Activated gamma-delta T cell treated with anti-CD3 and anti-CD28 coated beads, Interleukin-2, amount 50 U/mL, for 16 hours (primary cell): Measurements from ENCODE around the gene KANSL2.
A peak's percentile ranks its signal among the peaks of the same experiment; 100 is the strongest.
"Not testable (repeated sequence)": the region's sequence is repeated elsewhere in the genome, so short reads cannot be mapped to it uniquely, and the experiment has no call there.

Source experiments
- DNase-seq: peaks from one replicate; pipeline ENCODE4 v3.0.0-alpha.2; 2020; ENCODE audit warnings: low read depth

KANSL2 gene, protein sequence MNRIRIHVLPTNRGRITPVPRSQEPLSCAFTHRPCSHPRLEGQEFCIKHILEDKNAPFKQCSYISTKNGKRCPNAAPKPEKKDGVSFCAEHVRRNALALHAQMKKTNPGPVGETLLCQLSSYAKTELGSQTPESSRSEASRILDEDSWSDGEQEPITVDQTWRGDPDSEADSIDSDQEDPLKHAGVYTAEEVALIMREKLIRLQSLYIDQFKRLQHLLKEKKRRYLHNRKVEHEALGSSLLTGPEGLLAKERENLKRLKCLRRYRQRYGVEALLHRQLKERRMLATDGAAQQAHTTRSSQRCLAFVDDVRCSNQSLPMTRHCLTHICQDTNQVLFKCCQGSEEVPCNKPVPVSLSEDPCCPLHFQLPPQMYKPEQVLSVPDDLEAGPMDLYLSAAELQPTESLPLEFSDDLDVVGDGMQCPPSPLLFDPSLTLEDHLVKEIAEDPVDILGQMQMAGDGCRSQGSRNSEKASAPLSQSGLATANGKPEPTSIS

DNA sequence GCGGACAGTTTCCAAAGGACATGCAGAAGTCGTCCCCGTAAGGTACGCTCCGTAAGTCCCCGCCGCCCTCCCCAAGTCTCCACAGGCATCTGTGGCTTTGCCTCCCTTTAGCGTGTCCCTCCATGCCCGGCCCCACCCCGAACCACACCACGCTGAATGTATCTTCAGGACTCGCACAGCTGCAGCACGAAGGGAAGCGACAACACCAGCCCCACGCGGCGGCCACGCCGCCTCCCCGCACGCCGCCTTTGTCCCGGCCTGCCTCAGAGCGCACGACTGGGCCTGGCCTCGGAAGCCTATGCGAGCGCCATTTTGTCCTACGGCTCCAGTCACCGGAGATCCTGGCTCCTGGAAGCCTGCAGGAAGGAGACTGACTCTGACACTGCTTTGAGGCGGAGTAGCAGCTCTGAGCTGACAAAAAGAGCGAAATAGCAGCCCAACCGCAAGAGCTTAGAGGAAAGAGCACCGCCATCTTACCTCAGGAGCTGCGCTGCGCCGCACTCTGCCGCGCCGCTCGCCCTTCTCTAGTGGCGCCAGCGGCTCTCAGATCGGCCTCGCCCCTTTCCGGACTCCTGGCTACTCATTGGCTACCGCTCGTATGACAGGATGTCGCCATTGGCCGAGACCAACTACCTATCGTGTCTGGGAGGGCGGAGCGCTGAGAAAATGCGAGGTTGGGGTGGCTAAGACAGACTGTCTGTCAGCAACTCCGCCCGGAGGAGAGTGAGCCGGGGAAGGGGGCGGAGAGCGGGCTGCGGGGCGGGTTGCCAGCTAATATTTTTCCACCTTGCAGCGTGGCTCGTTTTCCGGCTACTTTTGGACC, at the start of gene KANSL2:
Gene KANSL2, minus strand, starts transcription at position 529 of the 823 bp plus-strand sequence. CDS start 606 bp downstream, outside the sequence.
- DNase-seq, result peak; percentile 95

DNA sequence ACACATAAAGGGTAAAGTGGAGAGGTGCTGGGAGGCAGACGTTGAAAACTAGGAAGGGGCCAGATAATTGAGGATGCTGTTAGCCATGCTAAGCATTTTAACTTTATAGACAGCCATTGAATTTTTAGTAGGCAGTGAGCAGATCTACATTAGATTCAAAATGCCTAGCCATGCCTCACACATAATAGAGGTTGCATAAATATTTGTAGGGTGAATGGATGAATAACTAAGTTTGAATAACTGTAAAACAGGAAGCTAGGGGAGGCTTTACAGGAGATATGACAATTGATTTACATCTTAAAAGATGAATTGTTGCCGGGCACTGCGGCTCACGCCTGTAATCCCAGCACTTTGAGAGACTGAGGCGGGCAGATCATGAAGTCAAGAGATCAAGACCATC, 46.8 kb upstream of the KANSL2 start:
- no peak for DNase-seq

DNA sequence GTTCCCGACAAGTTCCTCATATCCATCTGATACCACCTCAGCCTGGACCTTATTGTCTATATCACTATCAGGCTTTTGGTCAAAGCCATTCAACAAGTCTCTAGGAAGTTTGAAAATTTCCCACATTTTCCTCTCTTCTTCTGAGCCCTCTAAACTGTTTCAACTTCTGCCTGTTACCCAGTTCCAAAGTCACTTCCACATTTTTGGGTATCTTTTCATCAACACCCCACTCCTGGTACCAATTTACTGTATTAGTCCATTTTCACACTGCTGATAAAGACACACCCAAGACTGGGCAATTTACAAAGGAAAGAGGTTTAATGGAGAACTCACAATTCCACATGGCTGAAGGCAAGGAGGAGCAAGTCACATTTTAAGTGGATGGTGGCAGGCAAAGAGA, 38.7 kb upstream of the KANSL2 start:
- DNase-seq, result not testable (repeated sequence)

DNA sequence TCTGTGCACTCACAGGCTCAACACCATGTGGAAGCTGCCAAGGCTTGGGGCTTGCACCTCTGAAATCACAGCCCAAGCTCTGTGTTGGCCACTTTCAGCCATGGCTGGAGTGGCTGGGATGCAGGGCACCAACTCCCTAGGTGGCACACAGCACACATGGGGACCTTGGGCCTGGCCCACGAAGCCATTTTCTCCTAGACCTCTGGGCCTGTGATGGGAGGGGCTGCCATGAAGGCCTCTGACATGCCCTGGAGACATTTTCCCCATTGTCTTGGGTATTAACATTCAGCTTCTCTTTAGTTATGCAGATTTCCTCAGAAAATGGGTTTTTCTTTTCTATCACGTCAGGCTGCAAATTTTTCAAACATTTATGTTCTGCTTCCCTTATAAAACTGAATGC, 38.1 kb upstream of the KANSL2 start:
- not testable (repeated sequence) for DNase-seq

DNA sequence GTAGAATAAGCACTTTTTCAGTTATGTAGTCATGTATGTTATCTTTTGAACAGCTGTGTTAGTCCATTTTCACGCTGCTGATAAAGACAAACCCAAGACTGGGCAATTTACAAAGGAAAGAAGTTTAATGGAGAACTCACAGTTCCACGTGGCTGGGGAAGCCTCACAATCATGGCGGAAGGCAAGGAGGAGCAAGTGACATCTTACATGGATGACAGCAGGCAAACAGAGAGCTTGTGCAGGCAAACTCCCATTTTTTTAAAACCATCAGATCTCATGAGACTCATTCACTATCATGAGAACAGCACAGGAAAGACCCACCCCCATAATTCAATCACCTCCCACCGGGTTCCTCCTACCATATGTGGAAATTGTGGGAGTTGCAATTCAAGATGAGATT, 37.0 kb upstream of the KANSL2 start:
- not testable (repeated sequence) for DNase-seq

DNA sequence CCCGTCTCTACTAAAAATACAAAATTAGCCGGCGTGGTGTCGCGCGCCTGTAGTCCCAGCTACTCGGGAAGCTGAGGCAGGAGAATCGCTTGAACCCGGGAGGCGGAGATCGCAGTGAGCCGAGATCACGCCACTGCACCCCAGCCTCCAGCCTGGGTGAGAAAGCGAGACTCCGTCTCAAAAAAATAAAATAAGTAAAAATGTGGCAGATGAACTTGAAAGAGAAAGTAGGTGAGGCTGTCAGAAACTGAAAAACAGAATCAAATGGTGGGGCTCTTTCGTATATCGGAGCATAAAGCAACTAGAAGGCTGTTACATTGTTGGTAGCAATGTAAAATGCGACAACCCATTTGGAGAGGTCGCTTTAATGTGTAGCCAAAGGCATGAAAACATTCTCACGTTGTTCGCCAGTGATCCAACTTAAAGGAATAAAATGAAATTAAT, 35.2 kb upstream of the KANSL2 start:
- no peak for DNase-seq

DNA sequence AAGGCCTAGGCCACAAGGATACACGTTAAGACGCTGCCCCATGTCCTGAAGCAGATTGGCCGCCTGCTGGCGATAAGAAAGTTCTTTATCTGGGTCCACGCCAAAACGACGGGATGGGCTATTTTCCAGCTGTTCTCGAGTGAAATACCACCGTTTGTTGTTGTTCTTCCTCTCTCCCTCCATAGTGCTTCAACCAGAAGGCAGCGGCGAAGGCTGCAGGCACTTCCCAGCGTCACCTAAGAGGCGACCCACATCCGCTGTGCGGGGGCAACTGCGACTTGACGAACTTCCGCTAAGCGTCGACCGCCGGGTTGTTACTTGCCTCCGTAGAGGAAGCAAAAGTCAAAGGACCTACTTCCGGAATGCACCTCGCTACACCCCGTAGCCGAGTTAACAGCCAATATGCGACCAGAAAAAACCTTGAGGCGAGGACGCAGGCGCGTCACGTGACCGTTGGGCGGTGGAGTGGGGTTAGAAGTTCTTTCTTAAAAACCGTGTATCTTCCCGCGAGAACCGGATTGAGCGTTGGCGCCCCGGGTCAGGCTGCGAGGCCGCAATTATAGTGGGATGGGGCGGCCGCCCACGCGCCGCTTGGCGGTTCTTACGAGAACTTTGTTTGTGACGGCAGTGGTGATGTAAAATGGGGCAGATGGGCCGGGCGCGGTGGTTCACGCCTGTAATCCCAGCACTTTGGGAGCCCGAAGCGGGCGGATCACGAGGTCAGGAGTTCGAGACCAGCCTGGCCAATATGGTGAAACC, 34.6 kb upstream of the KANSL2 start, which contains the start of gene CCNT1:
Gene CCNT1, minus strand, starts transcription at position 215 of the 759 bp plus-strand sequence. Its CDS starts 32 bp downstream, at position 183.
- DNase-seq, result peak; percentile 98

DNA sequence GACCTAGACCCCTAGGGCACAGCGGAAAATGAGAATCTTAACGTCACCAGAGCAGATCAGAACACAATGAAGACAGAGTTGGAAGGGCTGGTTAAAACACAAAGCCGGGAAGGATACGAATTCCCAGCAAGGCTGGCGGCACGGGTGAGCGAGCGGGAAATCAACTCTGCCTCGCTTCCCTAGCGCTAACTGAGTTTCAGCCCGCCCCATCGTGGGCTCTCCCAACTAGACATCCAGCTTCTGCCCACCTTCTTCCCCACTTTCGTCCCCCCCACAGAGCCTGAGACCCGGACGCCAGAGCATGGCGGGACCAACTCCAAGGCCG, 34.1 kb upstream of the KANSL2 start:
- no peak for DNase-seq

DNA sequence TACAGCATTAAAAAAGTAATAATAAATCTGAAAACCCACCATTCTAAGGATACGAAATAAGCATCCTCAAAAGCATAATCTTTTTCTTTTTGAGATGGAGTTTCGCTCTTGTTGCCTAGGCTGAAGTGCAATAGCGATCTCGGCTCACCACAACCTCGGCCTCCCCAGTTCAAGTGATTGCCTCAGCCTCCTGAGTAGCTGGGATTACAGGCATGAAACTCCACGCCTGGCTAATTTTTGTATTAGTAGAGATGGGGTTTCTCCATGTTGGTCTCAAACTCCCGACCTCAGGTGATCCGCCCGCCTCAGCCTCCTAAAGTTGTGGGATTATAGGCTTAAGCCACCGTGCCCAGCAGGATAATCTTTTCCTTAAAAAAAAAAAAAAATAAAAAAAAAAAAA, 30.2 kb upstream of the KANSL2 start:
- no peak for DNase-seq

DNA sequence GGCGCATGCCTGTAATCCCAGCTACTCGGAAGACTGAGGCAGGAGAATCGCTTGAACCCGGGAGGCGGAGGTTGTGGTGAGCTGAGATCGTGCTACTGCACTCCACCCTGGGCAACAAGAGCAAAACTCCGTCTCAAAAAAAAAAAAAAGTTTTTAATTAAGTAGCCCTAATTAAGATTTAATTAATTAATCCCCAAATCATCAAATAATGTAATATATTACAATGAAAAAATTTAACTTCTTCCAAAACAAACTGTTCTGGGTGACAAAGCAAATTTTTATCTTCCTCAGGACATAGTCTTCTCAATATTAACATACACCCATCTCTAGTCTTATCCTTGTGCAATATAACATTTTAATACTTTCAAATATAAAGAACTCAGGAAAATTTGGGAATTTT, 16.8 kb upstream of the KANSL2 start:
- not testable (repeated sequence) for DNase-seq

DNA sequence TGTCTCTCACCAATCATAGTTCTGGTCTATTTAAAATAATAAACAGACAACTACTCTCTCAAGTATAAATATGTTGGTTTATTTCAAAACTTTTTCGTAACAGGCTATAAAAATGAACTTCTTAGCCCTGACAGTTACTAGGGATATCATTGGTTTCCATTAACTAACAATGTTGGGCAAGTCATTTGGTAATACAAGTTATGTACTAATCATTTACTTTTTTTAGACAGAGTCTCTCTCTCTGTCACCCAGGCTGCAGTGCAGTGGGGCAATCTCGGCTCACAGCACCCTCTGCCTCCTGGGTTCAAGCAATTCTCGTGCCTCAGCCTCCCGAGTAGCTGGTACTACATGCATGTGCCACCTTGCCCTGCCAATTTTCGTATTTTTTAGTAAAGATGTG, 14.6 kb upstream of the KANSL2 start:
- DNase-seq, result no peak

DNA sequence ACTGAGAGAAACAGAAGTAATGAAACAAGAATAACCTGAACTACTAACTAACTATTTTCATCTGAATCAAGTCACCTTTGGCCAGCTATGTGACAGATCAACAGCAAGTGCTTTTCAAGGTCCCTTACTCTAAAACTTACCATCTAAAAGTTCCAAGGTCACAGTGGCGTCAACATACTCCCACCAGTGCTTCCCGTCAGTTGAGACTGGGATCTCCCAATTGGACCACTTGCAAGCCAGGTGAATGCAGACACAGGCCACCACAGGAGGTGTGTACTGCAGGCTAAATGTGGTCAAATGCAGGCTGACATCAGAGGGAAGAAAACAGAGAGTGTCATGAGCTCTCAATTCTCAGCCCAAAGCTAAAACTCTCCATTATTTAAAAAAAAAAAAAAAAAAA, 13.8 kb upstream of the KANSL2 start:
- no peak for DNase-seq

DNA sequence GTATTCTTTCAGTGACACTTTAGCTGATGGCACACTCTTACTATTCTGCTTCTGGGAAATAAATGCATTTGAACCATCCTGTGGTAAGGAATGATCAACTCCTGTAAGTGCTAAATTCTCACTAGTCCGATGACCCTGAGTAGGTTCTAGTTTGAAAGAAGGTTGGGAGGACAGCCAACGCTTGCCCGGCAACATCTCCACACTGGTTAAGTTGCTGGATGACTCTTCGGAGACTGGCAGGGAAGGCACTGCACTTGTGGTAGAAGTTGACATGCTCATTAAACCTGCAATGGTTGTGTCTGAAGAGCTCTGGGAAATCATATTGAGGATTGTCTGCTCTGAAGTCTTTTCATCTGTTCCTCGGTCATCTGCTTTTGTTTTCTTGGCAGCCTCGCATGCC, 12.0 kb upstream of the KANSL2 start:
- no peak for DNase-seq

DNA sequence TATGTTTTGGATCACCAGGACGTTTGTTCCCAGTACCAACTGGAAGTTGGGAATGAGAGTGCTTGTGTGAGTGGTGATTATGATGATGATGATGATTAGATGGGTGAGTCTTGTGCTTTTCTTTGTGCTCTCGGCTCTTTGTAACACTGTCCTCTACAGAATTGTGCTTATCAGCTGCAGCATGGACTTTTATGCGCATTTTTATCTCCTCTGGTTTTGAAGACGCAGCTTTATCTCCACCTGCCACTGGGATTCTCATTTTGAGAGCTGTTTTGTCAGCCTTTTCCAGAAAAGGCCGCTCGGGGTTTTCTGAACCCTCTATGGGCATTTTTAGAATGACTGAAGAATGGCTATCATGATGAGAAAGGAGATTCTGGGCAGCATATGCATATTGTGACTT, 11.5 kb upstream of the KANSL2 start:
- DNase-seq, result no peak

DNA sequence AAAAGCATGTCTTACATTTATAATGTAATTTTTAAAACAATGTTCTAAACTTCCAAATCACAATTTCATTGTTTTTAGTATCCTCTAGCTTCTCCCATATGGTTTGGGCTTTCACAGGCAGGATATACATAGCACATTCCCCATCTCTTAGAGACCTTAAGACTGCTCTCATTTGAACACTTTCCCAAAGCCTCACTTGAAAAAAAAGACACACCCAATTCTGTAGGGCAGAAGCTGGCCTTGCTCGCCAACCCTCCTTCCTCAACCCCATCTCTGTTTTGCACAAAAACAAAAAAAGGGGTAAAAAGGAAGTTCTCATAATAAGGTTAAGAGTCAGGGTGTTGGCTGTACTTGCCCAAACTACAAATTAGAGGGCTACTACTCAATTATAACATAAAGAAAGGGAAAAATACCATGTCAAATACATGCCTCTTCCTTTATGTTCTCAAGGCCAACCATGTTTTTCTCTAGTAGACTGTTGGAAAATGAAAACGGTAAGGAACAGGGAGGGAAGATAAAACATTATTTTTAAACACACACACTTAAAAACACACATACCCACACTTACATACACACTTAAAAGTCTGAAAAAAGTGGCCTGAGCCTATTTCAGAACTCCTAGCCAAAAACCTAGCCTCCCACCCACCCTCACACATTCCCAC, 9.9 kb upstream of the KANSL2 start:
- DNase-seq, result no peak

DNA sequence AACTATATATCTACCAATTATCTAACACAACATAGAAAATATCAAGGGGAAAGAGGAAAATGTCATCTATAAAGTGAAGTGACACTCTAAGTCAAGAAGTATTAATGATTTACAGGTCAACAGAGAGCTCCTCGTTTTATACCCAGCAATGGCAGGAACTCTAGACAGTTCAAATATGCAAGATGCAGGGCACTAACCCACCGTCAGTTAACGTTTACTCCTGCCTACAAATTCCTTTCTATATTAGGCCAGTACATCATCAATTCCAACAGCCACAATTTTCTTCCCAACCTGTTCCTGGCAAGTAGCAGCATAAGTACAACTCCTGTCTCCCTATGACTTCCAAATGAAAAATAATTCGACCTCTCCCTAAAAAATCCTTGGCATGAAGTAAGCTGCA, 9.0 kb upstream of the KANSL2 start:
- DNase-seq, result no peak

DNA sequence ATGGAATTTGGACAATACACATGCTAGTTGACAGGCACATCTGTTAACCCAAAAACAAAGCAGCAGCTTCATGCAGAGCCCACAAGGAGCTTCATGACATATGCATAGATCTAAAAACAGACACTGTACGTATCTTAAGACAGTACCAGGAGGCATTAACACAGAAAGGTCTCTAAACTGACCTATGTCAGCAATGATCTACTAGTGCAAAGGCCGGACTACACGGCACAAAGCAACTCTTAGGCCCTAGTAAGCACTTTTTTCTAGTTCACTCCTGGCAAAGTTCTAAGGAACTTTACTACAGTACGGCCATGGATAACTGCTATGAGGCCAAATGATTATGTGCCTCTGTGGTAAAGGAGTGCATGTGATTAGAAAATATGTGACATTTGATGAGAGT, 8.4 kb upstream of the KANSL2 start:
- DNase-seq, result no peak

DNA sequence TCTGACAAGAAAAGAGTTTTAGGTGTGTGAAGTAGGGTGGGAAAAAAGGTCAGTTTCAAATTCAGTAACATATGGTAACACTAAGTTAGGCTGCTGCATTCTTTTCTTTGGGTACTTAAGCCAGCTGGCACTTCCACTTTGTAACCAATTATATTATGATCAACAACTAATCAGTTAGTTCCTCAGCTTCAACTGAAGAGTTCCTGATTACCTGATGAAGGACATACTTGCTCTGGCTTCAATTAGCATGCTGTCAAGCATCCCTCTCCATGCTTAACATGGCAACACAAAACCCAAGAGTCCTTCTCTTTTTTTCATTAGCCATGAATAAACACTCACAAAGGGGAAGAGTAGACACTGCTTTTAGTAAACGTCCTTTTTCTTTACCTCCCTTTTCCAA, 6.8 kb upstream of the KANSL2 start:
- DNase-seq, result no peak

DNA sequence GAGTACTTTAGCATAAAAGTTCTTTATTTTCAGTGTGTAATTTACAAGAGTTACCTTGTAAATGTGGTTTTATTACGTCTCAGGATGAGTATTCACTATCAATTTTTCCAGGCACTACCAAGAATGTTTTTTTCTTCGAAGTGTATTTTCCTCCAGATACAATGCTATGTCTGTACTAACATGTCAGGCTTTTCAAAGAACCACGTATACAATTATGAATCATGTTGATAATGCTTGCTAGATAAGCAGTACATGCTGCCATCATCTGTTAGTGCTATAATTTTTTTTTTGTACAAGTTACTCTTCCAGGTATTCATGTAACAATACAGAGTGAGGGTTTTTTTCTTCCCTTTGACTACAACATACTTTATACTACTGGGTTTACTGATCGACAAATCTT, 5.6 kb upstream of the KANSL2 start:
- DNase-seq, result no peak

DNA sequence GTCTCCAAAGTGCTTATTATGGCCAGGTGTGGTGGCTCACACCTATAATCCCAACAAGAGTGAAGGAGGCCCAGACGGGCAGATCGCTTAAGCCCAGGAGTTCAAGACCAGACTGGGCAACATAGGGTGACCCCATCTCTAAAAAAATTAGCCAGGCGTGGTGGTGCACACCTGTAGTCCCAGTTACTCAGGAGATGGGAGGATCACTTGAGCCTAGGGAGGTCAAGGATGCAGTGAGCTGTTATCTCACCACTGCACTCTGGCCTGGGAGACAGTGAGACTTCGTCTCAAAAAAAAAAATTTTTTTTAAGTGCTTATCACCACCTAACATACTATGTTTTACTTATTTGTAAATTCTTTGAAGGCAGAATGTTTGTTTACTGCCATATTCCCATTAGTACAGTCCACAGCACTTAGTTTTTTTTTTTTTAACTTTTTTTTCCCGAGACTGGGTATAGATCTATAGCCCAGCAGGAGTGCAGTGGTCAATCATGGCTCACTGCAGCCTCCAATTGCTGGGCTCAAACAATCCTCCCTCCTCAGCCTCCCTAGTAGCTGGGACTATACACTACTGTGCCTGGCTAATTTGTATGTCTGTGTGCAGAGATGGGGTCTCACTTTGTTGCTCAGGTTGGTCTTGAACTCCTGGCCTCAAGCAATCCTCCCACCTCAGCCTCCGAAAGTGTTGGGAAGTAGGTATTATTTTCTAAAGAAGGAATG, 4.7 kb upstream of the KANSL2 start:
- DNase-seq, result no peak

DNA sequence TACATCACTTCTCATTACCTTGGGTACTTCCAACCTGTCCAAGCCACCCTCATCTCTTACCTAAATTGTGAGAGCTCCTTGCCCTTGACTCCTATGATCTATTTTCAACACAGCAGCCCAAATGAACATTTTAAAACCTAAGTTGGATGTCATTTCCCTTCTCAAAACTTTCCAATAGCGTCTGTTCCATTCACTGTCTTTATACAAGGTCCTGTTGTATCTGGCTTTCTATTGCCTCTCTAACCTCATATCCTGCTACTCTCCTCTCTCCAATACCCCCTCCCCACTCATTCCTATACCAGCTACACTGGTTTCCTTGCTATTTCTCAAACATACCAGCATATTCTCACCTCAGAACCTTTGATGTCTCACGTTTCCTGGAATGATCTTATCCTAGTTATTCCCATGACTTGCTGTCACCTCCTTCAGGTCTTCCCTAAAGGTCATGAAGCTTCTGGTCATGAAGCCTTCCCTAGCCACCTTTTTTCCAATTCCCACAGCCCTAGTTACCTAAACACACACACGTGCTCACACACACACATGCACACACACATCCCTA, 4.1 kb upstream of the KANSL2 start:
- DNase-seq, result no peak
